WERI-Rb-1 (cell line): ENCODE results near the gene IGSF9.

Experiments used
- DNase-seq: peaks from one replicate; pipeline ENCODE4 v3.0.0-alpha.2; 2020
- H3K27ac ChIP-seq: fragments of 250-450 bp; sonication (Bioruptor Pico); 2 replicates; pipeline ENCODE4 v1.5.1; 2020; ENCODE audit warnings: mild to moderate bottlenecking, moderate library complexity
- H3K27me3 ChIP-seq: fragments of 250-450 bp; sonication (Bioruptor Pico); 2 replicates; pipeline ENCODE4 v1.5.1; 2021; ENCODE audit warnings: mild to moderate bottlenecking, low read depth, moderate library complexity; ENCODE audit not compliant: insufficient read depth, severe bottlenecking
- H3K36me3 ChIP-seq: fragments of 250-450 bp; sonication (Bioruptor Pico); 2 replicates; pipeline ENCODE4 v1.5.1; 2020; ENCODE audit warnings: mild to moderate bottlenecking, moderate library complexity
- H3K4me3 ChIP-seq: 2 replicates; pipeline ENCODE4 v1.5.1; 2011; ENCODE audit warnings: low read depth, mild to moderate bottlenecking, control low read depth, low read length
- H3K9me3 ChIP-seq: fragments of 250-450 bp; sonication (Bioruptor Pico); 2 replicates; pipeline ENCODE4 v1.5.1; 2021; ENCODE audit warnings: mild to moderate bottlenecking, moderate library complexity; ENCODE audit not compliant: severe bottlenecking
- CTCF ChIP-seq: IDR thresholded peaks from 2 replicates; pipeline ENCODE4 v1.5.1; 2011; ENCODE audit warnings: low read depth, mild to moderate bottlenecking, control low read depth, inconsistent platforms, low read length

IGSF9 gene

GRCh38 chr1:159916242-159917051 is 29.0 kb downstream of the IGSF9 start:
- Histone ChIP-seq H3K36me3 (peaks cover 40% of the 10 kb centered on the region), H3K27me3 (no peaks in the 10 kb centered on the region), H3K4me3 (no peak overlapping the region), H3K27ac (no peak overlapping the region), H3K9me3 (no peaks in the 10 kb centered on the region)
- no peak for TF ChIP-seq CTCF
- DNase-seq: no peak

GRCh38 chr1:159915571-159916241 is 29.7 kb downstream of the IGSF9 start:
- H3K9me3 ChIP-seq: no peaks in the 10 kb centered on the region
- no peaks in the 10 kb centered on the region for H3K27me3 ChIP-seq
- no peak for TF ChIP-seq CTCF
- no peak for DNase-seq
- H3K36me3 ChIP-seq: peaks cover 33% of the 10 kb centered on the region
- no peak overlapping the region for H3K27ac ChIP-seq
- no peak overlapping the region for H3K4me3 ChIP-seq

- TF ChIP-seq CTCF: no peak
- Histone ChIP-seq H3K4me3 (no peak overlapping the region), H3K36me3 (peaks cover 21% of the 10 kb centered on the region), H3K27me3 (no peaks in the 10 kb centered on the region), H3K27ac (no peak overlapping the region), H3K9me3 (no peaks in the 10 kb centered on the region)
- DNase-seq: no peak
Measured at GRCh38 chr1:159914252-159915018, 31.0 kb downstream of the IGSF9 start.

- H3K4me3 ChIP-seq: no peak overlapping the region
- H3K27ac ChIP-seq: no peak overlapping the region
- no peaks in the 10 kb centered on the region for H3K9me3 ChIP-seq
- DNase-seq: no peak
- peaks cover 13% of the 10 kb centered on the region for H3K36me3 ChIP-seq
- no peak for TF ChIP-seq CTCF
- no peaks in the 10 kb centered on the region for H3K27me3 ChIP-seq
Measured at GRCh38 chr1:159913451-159914192, 31.8 kb downstream of the IGSF9 start.

- H3K4me3 ChIP-seq: no peak overlapping the region
- TF ChIP-seq CTCF: no peak
- no peak overlapping the region for H3K27ac ChIP-seq
Measured at GRCh38 chr1:159911326-159912070, 33.9 kb downstream of the IGSF9 start.

More at GRCh38 chr1:159911326-159912070, 33.9 kb downstream of the IGSF9 start:
- Histone ChIP-seq H3K27me3 (no peaks in the 10 kb centered on the region), H3K36me3 (no peaks in the 10 kb centered on the region), H3K9me3 (no peaks in the 10 kb centered on the region)
- DNase-seq: no peak
